Stimulated activated CD8-positive, alpha-beta memory T cell treated with anti-CD3 and anti-CD28 coated beads, Interleukin-2, amount 100 ng/mL, for 1 hour (primary cell): ENCODE results near the gene BTBD17.
A peak's percentile ranks its signal among the peaks of the same experiment; 100 is the strongest.

ENCODE experiments used
- DNase-seq, 2 donors: peaks; one replicate each; pipeline ENCODE4 v3.0.0-alpha.2; 2020; ENCODE audit warnings: low read depth in 2 of 2

BTBD17 gene

GRCh38 chr17:74335529-74336062 is 26.1 kb downstream of the BTBD17 start:
- DNase-seq = no peak

DNA sequence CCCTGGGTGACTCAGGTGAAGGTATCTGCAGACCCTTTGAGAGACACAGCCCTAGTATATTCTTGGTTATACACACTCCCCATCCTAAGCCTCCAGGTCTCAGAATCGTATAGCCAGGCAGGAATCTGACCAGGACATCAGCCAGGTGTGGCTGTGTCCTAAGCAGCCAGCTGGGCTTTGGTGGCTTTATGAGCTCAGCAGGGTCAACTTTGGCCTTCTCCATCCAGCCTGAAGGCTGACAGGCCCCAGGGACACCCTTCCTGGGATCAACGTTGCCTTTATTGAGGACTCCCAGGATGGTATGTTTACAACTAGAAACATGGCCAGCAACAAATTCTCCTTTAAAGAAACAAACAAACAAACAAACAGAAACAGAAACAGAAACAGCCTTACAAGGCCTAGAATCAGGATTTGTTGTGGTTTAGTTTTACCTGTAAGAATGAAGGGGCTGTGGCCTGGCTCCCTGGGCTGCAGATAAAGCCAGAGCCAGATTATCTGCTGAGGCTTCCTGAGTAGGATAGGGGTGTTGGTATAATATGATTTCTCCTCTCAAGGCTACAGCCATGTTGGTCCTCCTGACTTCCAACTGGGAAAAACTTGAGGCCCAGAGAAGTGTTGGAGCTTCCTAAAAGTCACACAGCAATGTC is 27.2 kb downstream of the BTBD17 start:
- no peak for DNase-seq

- no peak for DNase-seq
Observed at GRCh38 chr17:74332763-74333283, 28.8 kb downstream of the BTBD17 start.

- DNase-seq = no peak
Observed at GRCh38 chr17:74332017-74332650, 29.5 kb downstream of the BTBD17 start.

- DNase-seq = no peak
Observed at GRCh38 chr17:74330446-74330845, 31.2 kb downstream of the BTBD17 start.

DNA sequence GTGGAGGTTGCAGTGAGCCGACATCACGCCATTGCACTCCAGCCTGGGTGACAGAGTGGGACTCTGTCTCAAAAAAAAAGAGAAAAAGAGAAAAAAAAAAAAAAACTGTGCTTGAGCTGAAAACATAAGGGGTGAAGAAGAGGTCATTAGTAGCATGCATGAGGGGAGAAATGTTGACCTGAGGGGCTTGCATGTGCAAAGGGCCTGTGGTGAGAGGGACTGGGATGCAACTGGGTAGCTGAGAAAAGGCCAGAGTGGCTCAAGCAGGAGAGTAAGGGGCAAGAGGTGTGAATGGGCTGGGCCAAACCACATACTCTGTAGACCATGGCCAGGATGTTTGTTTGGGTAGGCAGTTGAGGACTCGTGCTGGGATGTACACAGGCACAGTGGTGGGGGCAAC is 32.3 kb downstream of the BTBD17 start:
- no peak for DNase-seq

DNA sequence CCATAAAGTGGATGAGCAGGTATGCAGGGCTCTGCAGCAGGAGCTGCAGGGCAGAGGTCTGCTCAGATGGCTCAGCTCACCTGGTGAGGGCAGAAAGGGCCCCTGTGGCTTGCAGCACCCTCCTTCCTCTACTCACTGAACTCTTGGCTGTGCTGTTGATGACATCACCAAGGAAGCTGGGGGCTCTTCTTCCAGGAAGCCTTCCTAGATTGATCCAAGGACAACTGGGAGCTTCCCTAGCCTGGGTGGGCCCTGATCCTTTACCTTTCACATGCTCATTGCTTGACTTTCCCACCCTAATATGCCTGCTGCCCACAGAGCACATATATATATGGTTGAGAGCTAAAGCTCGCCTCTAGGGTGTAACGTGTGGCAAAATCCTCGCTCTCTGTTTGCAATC is 33.2 kb downstream of the BTBD17 start:
- no peak for DNase-seq

GRCh38 chr17:74326506-74326905 is 35.2 kb downstream of the BTBD17 start:
- no peak for DNase-seq

GRCh38 chr17:74325743-74326379 is 35.8 kb downstream of the BTBD17 start, which contains the start of gene KIF19:
TSS of gene KIF19 (plus strand) at chr17:74326226. CDS start at chr17:74326350, 124 bp downstream.
- peak; percentile 9 to 16 for DNase-seq

DNA sequence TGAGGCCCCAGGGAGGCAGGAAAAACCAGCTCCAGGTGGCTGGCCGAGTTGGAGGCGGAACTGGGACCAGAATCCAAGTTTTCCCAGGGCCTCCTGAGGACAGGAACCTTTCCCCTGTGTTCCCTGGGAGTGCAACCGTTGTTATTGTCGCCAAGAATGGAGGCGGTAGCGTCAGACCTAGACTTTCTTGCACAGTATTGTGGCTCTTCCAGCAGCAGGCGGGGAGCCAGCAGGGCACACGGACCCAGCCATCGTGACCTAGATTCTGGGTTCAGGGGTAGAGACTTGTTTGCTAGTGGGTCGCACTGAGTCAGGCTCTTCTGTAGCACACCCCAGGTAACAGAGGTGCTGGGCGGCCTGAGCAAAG is 36.3 kb downstream of the BTBD17 start:
- no peak for DNase-seq

- no peak for DNase-seq
Observed at GRCh38 chr17:74324521-74324920, 37.1 kb downstream of the BTBD17 start.

DNA sequence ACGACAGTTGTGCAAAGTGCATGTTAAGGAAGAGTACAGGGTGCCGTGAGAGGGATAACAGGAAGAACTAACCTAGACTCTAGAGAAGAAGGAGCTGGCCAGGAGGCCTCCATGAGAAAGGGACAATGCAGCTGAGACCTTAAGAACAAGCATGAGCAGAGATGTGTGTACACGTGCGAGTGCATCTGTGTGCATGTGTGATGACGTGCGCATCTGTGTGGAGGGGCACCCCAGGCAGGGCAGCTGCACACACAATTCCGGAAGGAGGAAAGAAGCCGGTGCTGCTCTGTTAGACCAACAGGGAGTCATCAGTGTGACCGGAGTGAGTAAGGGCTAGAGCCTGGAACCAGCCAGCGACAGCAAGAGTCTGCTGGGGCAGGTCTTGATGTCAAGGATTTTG is 43.3 kb downstream of the BTBD17 start:
- no peak for DNase-seq

- DNase-seq = no peak
Observed at GRCh38 chr17:74317071-74317470, 44.6 kb downstream of the BTBD17 start.

- no peak for DNase-seq
Observed at GRCh38 chr17:74316220-74316619, 45.4 kb downstream of the BTBD17 start.

- DNase-seq = no peak
Observed at GRCh38 chr17:74314877-74315276, 46.8 kb downstream of the BTBD17 start.

DNA sequence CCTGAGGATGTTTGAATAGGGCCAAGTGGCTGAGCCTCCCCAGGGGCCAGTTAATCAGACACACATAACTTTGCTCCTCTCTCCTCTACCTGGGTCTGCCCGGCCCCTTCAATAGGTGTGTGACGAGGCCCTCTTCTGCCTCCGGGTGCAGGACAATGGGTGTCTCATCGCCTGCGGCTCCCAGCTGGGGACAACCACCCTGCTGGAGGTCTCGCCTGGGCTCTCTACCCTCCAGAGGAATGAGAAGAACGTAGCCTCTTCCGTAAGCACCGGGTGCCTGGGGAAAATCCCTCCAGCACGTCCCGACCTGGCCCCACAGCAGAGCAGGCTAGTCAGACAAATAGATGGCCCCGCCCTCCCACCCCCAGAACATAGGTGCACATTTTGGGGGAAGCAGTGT is 51.8 kb downstream of the BTBD17 start:
- no peak for DNase-seq

GRCh38 chr17:74307984-74308773 is 53.5 kb downstream of the BTBD17 start:
- DNase-seq = no peak
